Activated CD4-positive, alpha-beta memory T cell treated with anti-CD3 and anti-CD28 coated beads for 36 hours (primary cell): ENCODE measurements around the gene TENT4A. TPM values are rescaled to one million over a fixed set of nuclear protein-coding genes. Genes with fewer than 3 reads are reported as not detected.
"Not testable (repeated sequence)": the region's sequence is repeated elsewhere in the genome, so short reads cannot be mapped to it uniquely, and the experiment has no call there.

ENCODE experiments used
- CTCF ChIA-PET: fragments of 350-600 bp; sonication (Branson Sonifier 250); formaldehyde crosslinking; loops from one replicate; lab custom pipeline; 2021; ENCODE audit warnings: antibody characterized with exemption, inconsistent platforms; lab: Charles Lee
- POLR2A ChIA-PET: fragments of 350-600 bp; sonication (Branson Sonifier 250); formaldehyde crosslinking; loops from one replicate; lab custom pipeline; 2021; ENCODE audit warnings: antibody characterized with exemption; lab: Charles Lee
- DNase-seq: peaks from one replicate; pipeline ENCODE4 v3.0.0-alpha.2; 2020
- H3K27ac Mint-ChIP-seq: one replicate; pipeline ENCODE4 v1.8.0; 2021; ENCODE audit warnings: mixed read lengths
- H3K27me3 Mint-ChIP-seq: one replicate; pipeline ENCODE4 v1.8.0; 2021; ENCODE audit warnings: mixed read lengths
- H3K36me3 Mint-ChIP-seq: one replicate; pipeline ENCODE4 v1.8.0; 2021; ENCODE audit warnings: mixed read lengths
- H3K4me1 Mint-ChIP-seq: one replicate; pipeline ENCODE4 v1.8.0; 2021; ENCODE audit warnings: low read depth, mixed read lengths
- H3K4me3 Mint-ChIP-seq: one replicate; pipeline ENCODE4 v1.8.0; 2021; ENCODE audit warnings: mild to moderate bottlenecking, mixed read lengths
- H3K9me3 Mint-ChIP-seq: one replicate; pipeline ENCODE4 v1.8.0; 2021; ENCODE audit warnings: mixed read lengths
- intact Hi-C: fragments of 100-400 bp; cut with micrococcal nuclease; formaldehyde crosslinking; loops from one replicate; pipeline ENCODE4 v1.15.1; 2023
- total RNA-seq, 2 experiments: library from RNA; stranded (reverse); gene quantifications; one replicate each; pipeline ENCODE4 v1.2.3, GENCODE V29; 2021

TENT4A gene
- total RNA-seq, 2 experiments from 2014 or later, result 26.6 to 29.2 TPM

- H3K27ac Mint-ChIP-seq, result no peak overlapping the region
- H3K4me3 Mint-ChIP-seq, result no peak overlapping the region
- no peaks in the 10 kb centered on the region for H3K36me3 Mint-ChIP-seq
- ChIA-PET POLR2A (no interaction called here), CTCF (interaction anchor here (1.0 kb wide), 1 partner anchor 134 kb away, joined by 4 read pairs; the partner anchor contains the start of gene SRD5A1)
- no peaks in the 10 kb centered on the region for H3K9me3 Mint-ChIP-seq
- no peaks in the 10 kb centered on the region for H3K4me1 Mint-ChIP-seq
- intact Hi-C loops, result loop anchor here (10.0 kb wide), 1 partner anchor 977 kb away; no protein-coding TSS in a partner anchor
- peaks cover 2% of the 10 kb centered on the region for H3K27me3 Mint-ChIP-seq
- DNase-seq, result no peak
Measured at GRCh38 chr5:6767481-6768063, 54.3 kb downstream of the TENT4A start.

- intact Hi-C loops, result loop anchor here (10.0 kb wide), 1 partner anchor 976 kb away; no protein-coding TSS in a partner anchor
- Mint-ChIP-seq H3K27ac (no peak overlapping the region), H3K9me3 (no peaks in the 10 kb centered on the region), H3K36me3 (no peaks in the 10 kb centered on the region), H3K27me3 (peaks cover 9% of the 10 kb centered on the region), H3K4me3 (no peak overlapping the region), H3K4me1 (peaks cover 3% of the 10 kb centered on the region)
- ChIA-PET CTCF (interaction anchor here (0.6 to 0.8 kb wide), 2 partner anchors 154 to 976 kb away, joined by 3 read pairs; no protein-coding TSS in a partner anchor), POLR2A (no interaction called here)
- DNase-seq, result no peak
Measured at GRCh38 chr5:6768590-6769230, 55.5 kb downstream of the TENT4A start.

- H3K4me1 Mint-ChIP-seq, result peaks cover 8% of the 10 kb centered on the region
- intact Hi-C loops, result no loop called here
- H3K4me3 Mint-ChIP-seq, result no peak overlapping the region
- no peak for DNase-seq
- peaks cover 21% of the 10 kb centered on the region for H3K27me3 Mint-ChIP-seq
- POLR2A ChIA-PET, result no interaction called here
- no peak overlapping the region for H3K27ac Mint-ChIP-seq
- H3K9me3 Mint-ChIP-seq, result no peaks in the 10 kb centered on the region
- H3K36me3 Mint-ChIP-seq, result no peaks in the 10 kb centered on the region
- CTCF ChIA-PET, result interaction anchor here (2.2 kb wide), 1 partner anchor 9 kb away, joined by 7 read pairs; no protein-coding TSS in a partner anchor
Measured at GRCh38 chr5:6770826-6771607, 57.8 kb downstream of the TENT4A start.

GRCh38 chr5:6772886-6773285 is 59.7 kb downstream of the TENT4A start:
- Mint-ChIP-seq H3K27me3 (peaks cover 24% of the 10 kb centered on the region), H3K4me3 (no peak overlapping the region), H3K27ac (no peak overlapping the region), H3K9me3 (no peaks in the 10 kb centered on the region), H3K4me1 (peaks cover 8% of the 10 kb centered on the region), H3K36me3 (no peaks in the 10 kb centered on the region)
- no peak for DNase-seq
- POLR2A ChIA-PET, result interaction anchor here (0.7 kb wide), 1 partner anchor 82 kb away, joined by 3 read pairs; no protein-coding TSS in a partner anchor
- CTCF ChIA-PET, result no interaction called here
- intact Hi-C loops, result no loop called here

GRCh38 chr5:6773342-6774035 is 60.3 kb downstream of the TENT4A start:
- Mint-ChIP-seq H3K4me1 (peaks cover 8% of the 10 kb centered on the region), H3K9me3 (no peaks in the 10 kb centered on the region), H3K36me3 (no peaks in the 10 kb centered on the region), H3K4me3 (no peak overlapping the region), H3K27ac (no peak overlapping the region), H3K27me3 (peaks cover 26% of the 10 kb centered on the region)
- ChIA-PET CTCF (no interaction called here), POLR2A (interaction anchor here (0.7 kb wide), 1 partner anchor 82 kb away, joined by 3 read pairs; no protein-coding TSS in a partner anchor)
- intact Hi-C loops, result no loop called here
- DNase-seq, result peak; percentile 29

- CTCF ChIA-PET, H3K36me3 Mint-ChIP-seq, DNase-seq, H3K27ac Mint-ChIP-seq, H3K9me3 Mint-ChIP-seq, intact Hi-C loops, H3K4me1 Mint-ChIP-seq, POLR2A ChIA-PET, H3K4me3 Mint-ChIP-seq: not testable (repeated sequence)
- peaks cover 24% of the 10 kb centered on the region for H3K27me3 Mint-ChIP-seq
Measured at GRCh38 chr5:6774207-6774606, 61.0 kb downstream of the TENT4A start.

- CTCF ChIA-PET, result interaction anchor here (0.9 kb wide), 1 partner anchor 9 kb away, joined by 3 read pairs; no protein-coding TSS in a partner anchor
- Mint-ChIP-seq H3K36me3 (no peaks in the 10 kb centered on the region), H3K27ac (no peak overlapping the region), H3K4me3 (no peak overlapping the region), H3K9me3 (no peaks in the 10 kb centered on the region), H3K4me1 (peaks cover 8% of the 10 kb centered on the region), H3K27me3 (peaks cover 24% of the 10 kb centered on the region)
- intact Hi-C loops, result no loop called here
- POLR2A ChIA-PET, result no interaction called here
- no peak for DNase-seq
Measured at GRCh38 chr5:6774721-6775204, 61.5 kb downstream of the TENT4A start.

GRCh38 chr5:6775571-6775970 is 62.3 kb downstream of the TENT4A start:
- ChIA-PET POLR2A (no interaction called here), CTCF (interaction anchor here (0.9 to 1.0 kb wide), 2 partner anchors 9 to 61 kb away, joined by 3 read pairs; no protein-coding TSS in a partner anchor)
- peaks cover 8% of the 10 kb centered on the region for H3K4me1 Mint-ChIP-seq
- H3K27me3 Mint-ChIP-seq, result peaks cover 24% of the 10 kb centered on the region
- no peaks in the 10 kb centered on the region for H3K9me3 Mint-ChIP-seq
- H3K4me3 Mint-ChIP-seq, result no peak overlapping the region
- intact Hi-C loops, result no loop called here
- H3K36me3 Mint-ChIP-seq, result no peaks in the 10 kb centered on the region
- DNase-seq, result no peak
- no peak overlapping the region for H3K27ac Mint-ChIP-seq

GRCh38 chr5:6780802-6781391 is 67.7 kb downstream of the TENT4A start:
- Mint-ChIP-seq H3K4me1 (no peaks in the 10 kb centered on the region), H3K27me3 (peaks cover 17% of the 10 kb centered on the region)
- intact Hi-C loops, result no loop called here

GRCh38 chr5:6781716-6782115 is 68.5 kb downstream of the TENT4A start:
- Mint-ChIP-seq H3K27ac (no peak overlapping the region), H3K36me3 (no peaks in the 10 kb centered on the region), H3K4me1 (no peaks in the 10 kb centered on the region), H3K9me3 (no peaks in the 10 kb centered on the region), H3K27me3 (peaks cover 13% of the 10 kb centered on the region), H3K4me3 (no peak overlapping the region)
- DNase-seq, result no peak
- intact Hi-C loops, result no loop called here
- ChIA-PET POLR2A (no interaction called here), CTCF (interaction anchor here (1.1 kb wide), 1 partner anchor 974 kb away, joined by 3 read pairs; no protein-coding TSS in a partner anchor)

More at GRCh38 chr5:6780802-6781391, 67.7 kb downstream of the TENT4A start:
- DNase-seq, result peak; percentile 44
- H3K36me3 Mint-ChIP-seq, result no peaks in the 10 kb centered on the region
- no peak overlapping the region for H3K27ac Mint-ChIP-seq
- H3K9me3 Mint-ChIP-seq, result no peaks in the 10 kb centered on the region
- H3K4me3 Mint-ChIP-seq, result no peak overlapping the region
- CTCF ChIA-PET, result interaction anchor here (0.6 to 2.4 kb wide), 6 partner anchors 10 to 974 kb away, joined by 3 to 7 read pairs (median 3); no protein-coding TSS in a partner anchor
- POLR2A ChIA-PET, result no interaction called here

GRCh38 chr5:6783787-6784186 is 70.6 kb downstream of the TENT4A start:
- H3K4me3 Mint-ChIP-seq, result no peak overlapping the region
- peaks cover 11% of the 10 kb centered on the region for H3K27me3 Mint-ChIP-seq
- H3K27ac Mint-ChIP-seq, result no peak overlapping the region
- no peaks in the 10 kb centered on the region for H3K4me1 Mint-ChIP-seq
- intact Hi-C loops, result no loop called here
- CTCF ChIA-PET, result no interaction called here
- H3K9me3 Mint-ChIP-seq, result no peaks in the 10 kb centered on the region
- DNase-seq, result no peak
- POLR2A ChIA-PET, result no interaction called here
- H3K36me3 Mint-ChIP-seq, result no peaks in the 10 kb centered on the region
